ENCODE data around the gene PEX14.
A peak's percentile ranks its signal among the peaks of the same experiment; 100 is the strongest.

GRCh38 chr1:10430216-10431069 is 44.3 kb upstream of the PEX14 start, which contains the start of gene CENPS:
- TF ChIP-seq POLR2A (IDR thresholded peaks at IDR 0.05) (no peak), CTCF (IDR thresholded peaks at IDR 0.05) (peak; percentile 92 to 99 (median 96)), POLR2AphosphoS5 (IDR thresholded peaks at IDR 0.05) (peak; percentile 53 to 75 (median 62))

Data from breast epithelium (tissue), 3 donors.